Large intestine (tissue), 3 donors: ENCODE results near the gene DCTPP1. TPM values are rescaled to one million over a fixed set of nuclear protein-coding genes. Genes with fewer than 3 reads are reported as not detected.

ENCODE experiments used
- DNase-seq, 2 donors: peaks; one replicate each; pipeline versions ENCODE4 v3.0.0 to v3.0.0-alpha.2; 2013
- H3K27ac ChIP-seq: one replicate; pipeline ENCODE4 v1.5.1; 2013; ENCODE audit warnings: low read length
- H3K27me3 ChIP-seq: 2 replicates; pipeline ENCODE4 v1.6.1; 2013; ENCODE audit warnings: low read length; ENCODE audit not compliant: control insufficient read depth, insufficient read depth
- H3K36me3 ChIP-seq: 2 replicates; pipeline ENCODE4 v1.6.1; 2013; ENCODE audit warnings: low read length; ENCODE audit not compliant: control insufficient read depth, insufficient read depth
- H3K4me1 ChIP-seq: one replicate; pipeline ENCODE4 v1.6.1; 2013; ENCODE audit warnings: low read length; ENCODE audit not compliant: control insufficient read depth, insufficient read depth
- H3K4me3 ChIP-seq: one replicate; pipeline ENCODE4 v1.5.1; 2013; ENCODE audit warnings: low read length
- H3K9me3 ChIP-seq: one replicate; pipeline ENCODE4 v1.6.1; 2013; ENCODE audit warnings: mild to moderate bottlenecking, low read depth, low read length, moderate library complexity; ENCODE audit not compliant: control insufficient read depth
- WGBS: methylation state at CpG from one replicate; pipeline ENCODE4 v1.1.5; 2013; ENCODE audit warnings: low lambda C conversion rate; ENCODE audit not compliant: insufficient coverage; 5-methylcytosine and 5-hydroxymethylcytosine counted together
- polyA plus RNA-seq: library from polyadenylated mRNA; unstranded; fragments of 120-200 nt; gene quantifications from one replicate; pipeline ENCODE4 v1.2.1, GENCODE V29; 2013

Gene DCTPP1
- polyA plus RNA-seq, 1 donor = 41.6 TPM

- no peak for DNase-seq
- Histone ChIP-seq H3K4me3 (no peak overlapping the region), H3K27me3 (no peaks in the 10 kb centered on the region), H3K27ac (no peak overlapping the region), H3K4me1 (peaks cover 60% of the 10 kb centered on the region), H3K9me3 (peaks cover 22% of the 10 kb centered on the region), H3K36me3 (peaks cover 5% of the 10 kb centered on the region)
- 100% methylated on average over 1 of the region's 3 CpGs for WGBS
Observed at GRCh38 chr16:30449116-30449435, 19.2 kb upstream of the DCTPP1 start.

GRCh38 chr16:30447512-30448226 lies 17.8 kb upstream of the DCTPP1 start:
- Histone ChIP-seq H3K27ac (peak overlapping the region; percentile 98), H3K4me1 (peaks cover 49% of the 10 kb centered on the region), H3K4me3 (no peak overlapping the region), H3K9me3 (peaks cover 34% of the 10 kb centered on the region), H3K36me3 (peaks cover 12% of the 10 kb centered on the region), H3K27me3 (no peaks in the 10 kb centered on the region)
- no CpG with 5 or more reads among the region's 12 CpGs for WGBS
- peak; percentile 76 to 94 for DNase-seq

- WGBS = 20% methylated on average over 2 of the region's 10 CpGs
- Histone ChIP-seq H3K27ac (peak overlapping the region; percentile 98), H3K4me1 (peaks cover 47% of the 10 kb centered on the region), H3K9me3 (peaks cover 40% of the 10 kb centered on the region), H3K27me3 (no peaks in the 10 kb centered on the region), H3K36me3 (peaks cover 12% of the 10 kb centered on the region), H3K4me3 (peak overlapping the region; percentile 82)
- DNase-seq = no peak
Observed at GRCh38 chr16:30446203-30446595, 16.4 kb upstream of the DCTPP1 start.

- peak; percentile 95 to 99 for DNase-seq
- peaks cover 41% of the 10 kb centered on the region for H3K4me1 ChIP-seq
- H3K9me3 ChIP-seq = peaks cover 40% of the 10 kb centered on the region
- peak within 1 kb of the TSS; percentile 98 for H3K27ac ChIP-seq
- no CpG with 5 or more reads among the region's 59 CpGs for WGBS
- H3K4me3 ChIP-seq = peak within 1 kb of the TSS; percentile 82
- H3K27me3 ChIP-seq = no peaks in the 10 kb centered on the region
- peaks cover 12% of the 10 kb centered on the region for H3K36me3 ChIP-seq
Observed at GRCh38 chr16:30445408-30446202, 15.8 kb upstream of the DCTPP1 start, which contains the start of gene SEPHS2. Gene SEPHS2 (minus strand): TSS chr16:30445874. CDS start chr16:30445727, 147 bp downstream.

- H3K4me3 ChIP-seq = peak overlapping the region; percentile 82
- no CpG with 5 or more reads among the region's 11 CpGs for WGBS
- H3K4me1 ChIP-seq = peaks cover 39% of the 10 kb centered on the region
- H3K36me3 ChIP-seq = peaks cover 12% of the 10 kb centered on the region
- no peaks in the 10 kb centered on the region for H3K27me3 ChIP-seq
- DNase-seq = no peak
- peaks cover 40% of the 10 kb centered on the region for H3K9me3 ChIP-seq
- peak overlapping the region; percentile 98 for H3K27ac ChIP-seq
Observed at GRCh38 chr16:30445149-30445407, 15.2 kb upstream of the DCTPP1 start.

GRCh38 chr16:30444231-30445148 lies 14.7 kb upstream of the DCTPP1 start:
- Histone ChIP-seq H3K27me3 (no peaks in the 10 kb centered on the region), H3K4me1 (peaks cover 39% of the 10 kb centered on the region), H3K36me3 (peaks cover 12% of the 10 kb centered on the region), H3K9me3 (peaks cover 40% of the 10 kb centered on the region), H3K27ac (peak overlapping the region; percentile 98), H3K4me3 (peak overlapping the region; percentile 82)
- no peak for DNase-seq
- WGBS = no CpG with 5 or more reads among the region's 29 CpGs

- WGBS = no CpG with 5 or more reads among the region's 2 CpGs
- no peak for DNase-seq
- Histone ChIP-seq H3K4me3 (no peak overlapping the region), H3K9me3 (peaks cover 40% of the 10 kb centered on the region), H3K27me3 (no peaks in the 10 kb centered on the region), H3K36me3 (peaks cover 12% of the 10 kb centered on the region), H3K27ac (no peak overlapping the region), H3K4me1 (peaks cover 31% of the 10 kb centered on the region)
Observed at GRCh38 chr16:30443631-30444030, 13.8 kb upstream of the DCTPP1 start.

GRCh38 chr16:30439720-30440348 lies 10.0 kb upstream of the DCTPP1 start:
- WGBS = no CpG with 5 or more reads among the region's 6 CpGs
- Histone ChIP-seq H3K4me1 (peaks cover 8% of the 10 kb centered on the region), H3K4me3 (no peak overlapping the region), H3K36me3 (peaks cover 12% of the 10 kb centered on the region), H3K27ac (no peak overlapping the region), H3K27me3 (no peaks in the 10 kb centered on the region), H3K9me3 (peaks cover 26% of the 10 kb centered on the region)
- no peak for DNase-seq

- WGBS = no CpG with 5 or more reads among the region's 5 CpGs
Observed at GRCh38 chr16:30438835-30439234, 9.0 kb upstream of the DCTPP1 start.

More at GRCh38 chr16:30438835-30439234, 9.0 kb upstream of the DCTPP1 start:
- Histone ChIP-seq H3K9me3 (peaks cover 17% of the 10 kb centered on the region), H3K36me3 (peaks cover 6% of the 10 kb centered on the region), H3K4me3 (no peak overlapping the region), H3K27me3 (no peaks in the 10 kb centered on the region), H3K27ac (no peak overlapping the region), H3K4me1 (no peaks in the 10 kb centered on the region)
- DNase-seq = no peak
